ENCODE measurements around the gene THOC2.
"Not testable (repeated sequence)": the region's sequence is repeated elsewhere in the genome, so short reads cannot be mapped to it uniquely, and the experiment has no call there.

Gene THOC2

GRCh38 chrX:123732670-123733363 is at the start of gene THOC2:
THOC2 (minus strand) TSS chrX:123733052; CDS start chrX:123733022, 30 bp downstream.
- peak; percentile 90 for DNase-seq (ENCODE audit: low read depth)

- not testable (repeated sequence) for DNase-seq (ENCODE audit: low read depth)
Observed at GRCh38 chrX:123781786-123782185, 48.9 kb upstream of the THOC2 start.

GRCh38 chrX:123779908-123780396 is 47.1 kb upstream of the THOC2 start:
- no peak for DNase-seq (ENCODE audit: low read depth)

GRCh38 chrX:123773258-123773988 is 40.6 kb upstream of the THOC2 start:
- peak; percentile 5 for DNase-seq (ENCODE audit: low read depth)

GRCh38 chrX:123771449-123772064 is 38.7 kb upstream of the THOC2 start:
- no peak for DNase-seq (ENCODE audit: low read depth)

- peak; percentile 89 for DNase-seq (ENCODE audit: low read depth)
Observed at GRCh38 chrX:123764967-123765871, 32.4 kb upstream of the THOC2 start.

- not testable (repeated sequence) for DNase-seq (ENCODE audit: low read depth)
Observed at GRCh38 chrX:123759849-123760248, 27.0 kb upstream of the THOC2 start.

GRCh38 chrX:123757794-123758193 is 24.9 kb upstream of the THOC2 start:
- DNase-seq (ENCODE audit: low read depth): not testable (repeated sequence)

GRCh38 chrX:123756320-123756719 is 23.5 kb upstream of the THOC2 start:
- DNase-seq (ENCODE audit: low read depth): peak; percentile 5

GRCh38 chrX:123755107-123755506 is 22.3 kb upstream of the THOC2 start:
- DNase-seq (ENCODE audit: low read depth): no peak

- no peak for DNase-seq (ENCODE audit: low read depth)
Observed at GRCh38 chrX:123753656-123754350, 21.0 kb upstream of the THOC2 start.

GRCh38 chrX:123749643-123750042 is 16.8 kb upstream of the THOC2 start:
- no peak for DNase-seq (ENCODE audit: low read depth)

- DNase-seq (ENCODE audit: low read depth): no peak
Observed at GRCh38 chrX:123745511-123745910, 12.7 kb upstream of the THOC2 start.

GRCh38 chrX:123743312-123743711 is 10.5 kb upstream of the THOC2 start:
- no peak for DNase-seq (ENCODE audit: low read depth)

- DNase-seq (ENCODE audit: low read depth): no peak
Observed at GRCh38 chrX:123742440-123742839, 9.6 kb upstream of the THOC2 start.

GRCh38 chrX:123740536-123740935 is 7.7 kb upstream of the THOC2 start:
- DNase-seq (ENCODE audit: low read depth): no peak

- no peak for DNase-seq (ENCODE audit: low read depth)
Observed at GRCh38 chrX:123740006-123740405, 7.2 kb upstream of the THOC2 start.

- no peak for DNase-seq (ENCODE audit: low read depth)
Observed at GRCh38 chrX:123739474-123739873, 6.6 kb upstream of the THOC2 start.

GRCh38 chrX:123738378-123738940 is 5.6 kb upstream of the THOC2 start:
- peak; percentile 13 for DNase-seq (ENCODE audit: low read depth)

GRCh38 chrX:123736333-123736921 is 3.6 kb upstream of the THOC2 start:
- DNase-seq (ENCODE audit: low read depth): peak; percentile 67

Data from ELR (cell line).